ENCODE measurements around the gene ACSS3.

Gene ACSS3

GRCh38 chr12:81229759-81230158, 151.9 kb downstream of the ACSS3 start:
- Histone ChIP-seq H3K27ac (no peak overlapping the region), H3K9ac (no peak overlapping the region), H3K27me3 (no peaks in the 10 kb centered on the region), H3K4me1 (no peaks in the 10 kb centered on the region), H3K9me3 (replicated peaks in 1 of 11) (no peaks in the 10 kb centered on the region), H4K20me1 (no peaks in the 10 kb centered on the region), H3K4me2 (no peak overlapping the region), H3K36me3 (no peaks in the 10 kb centered on the region), H3K4me3 (no peak overlapping the region)
- TF ChIP-seq Cebpa-rat (IDR thresholded peaks at IDR 0.05): no peak

DNA sequence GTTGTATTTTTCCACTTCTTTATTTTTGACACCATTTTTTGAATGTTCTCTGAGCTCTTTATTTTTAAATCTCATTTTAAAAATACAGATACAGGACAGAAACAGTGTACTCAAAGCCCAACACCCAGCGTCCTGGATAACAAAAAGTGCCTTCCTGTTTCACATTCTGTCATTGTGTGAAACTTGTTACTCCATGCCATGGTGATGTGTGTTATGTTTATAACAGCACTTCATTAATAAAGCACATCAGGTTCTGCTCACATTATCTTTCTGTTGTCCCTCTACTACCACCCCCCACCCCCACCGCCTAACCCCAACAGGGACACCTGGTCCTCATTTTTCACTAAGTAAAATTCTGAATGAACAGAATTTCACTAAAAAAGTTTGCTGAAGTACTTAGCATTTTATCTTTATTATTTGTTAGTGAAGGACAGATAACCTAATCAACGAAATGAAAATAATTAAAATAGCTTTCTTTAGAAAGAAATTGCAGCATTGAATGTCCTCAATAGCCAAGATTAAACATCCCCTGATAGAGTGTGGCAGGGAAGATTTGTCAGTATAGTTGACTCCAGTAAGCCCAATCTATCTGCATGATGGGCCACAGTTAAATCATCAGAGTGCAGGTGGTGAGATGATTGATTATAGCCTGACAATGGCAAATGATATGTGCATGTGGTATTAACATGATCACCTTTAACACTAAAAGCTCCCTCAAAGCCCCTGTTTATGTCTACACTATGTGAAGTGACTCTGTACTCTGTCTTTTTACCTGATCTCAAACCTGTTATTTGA, 153.9 kb downstream of the ACSS3 start:
- no peak for TF ChIP-seq Cebpa-rat (IDR thresholded peaks at IDR 0.05)
- Histone ChIP-seq H3K9ac (no peak overlapping the region), H3K4me3 (no peak overlapping the region), H3K9me3 (replicated peaks in 1 of 11) (no peaks in the 10 kb centered on the region), H3K4me2 (no peak overlapping the region), H3K4me1 (no peaks in the 10 kb centered on the region), H3K36me3 (no peaks in the 10 kb centered on the region), H4K20me1 (no peaks in the 10 kb centered on the region), H3K27me3 (no peaks in the 10 kb centered on the region), H3K27ac (no peak overlapping the region)

DNA sequence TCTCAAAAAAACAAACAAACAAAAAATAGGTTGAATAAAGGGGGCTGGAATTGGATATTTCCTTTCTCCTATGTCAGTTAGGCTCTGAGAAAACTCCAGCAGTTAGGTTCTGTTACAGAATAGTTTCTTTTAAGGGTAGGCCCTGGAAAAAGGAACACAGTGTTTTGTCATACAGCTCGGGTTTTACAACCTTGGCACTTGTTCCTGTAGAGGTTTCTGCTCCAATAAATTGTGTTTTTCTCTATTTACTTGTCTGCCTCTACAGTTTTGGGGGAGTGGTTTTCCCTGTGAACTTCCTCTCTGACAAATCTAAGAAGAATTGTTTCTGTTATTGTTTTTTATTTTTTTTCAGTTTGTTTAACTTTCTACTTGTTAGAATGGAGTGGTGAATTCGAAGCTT, 167.6 kb downstream of the ACSS3 start:
- no peak overlapping the region for H3K27ac ChIP-seq
- no peaks in the 10 kb centered on the region for H3K4me1 ChIP-seq
- H3K9me3 ChIP-seq (replicated peaks in 1 of 11): no peaks in the 10 kb centered on the region
- H3K4me3 ChIP-seq: no peak overlapping the region
- no peak for TF ChIP-seq Cebpa-rat (IDR thresholded peaks at IDR 0.05)
- H3K36me3 ChIP-seq: no peaks in the 10 kb centered on the region
- no peak overlapping the region for H3K4me2 ChIP-seq
- no peaks in the 10 kb centered on the region for H3K27me3 ChIP-seq
- H4K20me1 ChIP-seq: no peaks in the 10 kb centered on the region
- H3K9ac ChIP-seq: no peak overlapping the region

- no peak overlapping the region for H3K4me2 ChIP-seq
- no peaks in the 10 kb centered on the region for H3K36me3 ChIP-seq
- no peaks in the 10 kb centered on the region for H3K27me3 ChIP-seq
- H3K4me3 ChIP-seq: no peak overlapping the region
- no peaks in the 10 kb centered on the region for H4K20me1 ChIP-seq
- H3K9me3 ChIP-seq (replicated peaks in 1 of 11): no peaks in the 10 kb centered on the region
- no peak overlapping the region for H3K27ac ChIP-seq
- H3K9ac ChIP-seq: no peak overlapping the region
- no peak for TF ChIP-seq Cebpa-rat (IDR thresholded peaks at IDR 0.05)
- H3K4me1 ChIP-seq: no peaks in the 10 kb centered on the region
Observed at GRCh38 chr12:81245907-81246570, 168.2 kb downstream of the ACSS3 start.

- no peak overlapping the region for H3K4me3 ChIP-seq
- H3K36me3 ChIP-seq: no peaks in the 10 kb centered on the region
- no peaks in the 10 kb centered on the region for H3K27me3 ChIP-seq
- no peak for TF ChIP-seq Cebpa-rat (IDR thresholded peaks at IDR 0.05)
- no peaks in the 10 kb centered on the region for H4K20me1 ChIP-seq
- H3K4me2 ChIP-seq: no peak overlapping the region
- H3K27ac ChIP-seq: no peak overlapping the region
- no peaks in the 10 kb centered on the region for H3K4me1 ChIP-seq
- no peaks in the 10 kb centered on the region for H3K9me3 ChIP-seq (replicated peaks in 1 of 11)
- H3K9ac ChIP-seq: no peak overlapping the region
Observed at GRCh38 chr12:81249976-81250375, 172.1 kb downstream of the ACSS3 start.

GRCh38 chr12:81252228-81252627, 174.3 kb downstream of the ACSS3 start:
- H3K36me3 ChIP-seq: no peaks in the 10 kb centered on the region
- H3K4me3 ChIP-seq: no peak overlapping the region
- no peaks in the 10 kb centered on the region for H3K4me1 ChIP-seq
- no peaks in the 10 kb centered on the region for H3K9me3 ChIP-seq (replicated peaks in 1 of 11)
- no peak overlapping the region for H3K27ac ChIP-seq
- no peak overlapping the region for H3K4me2 ChIP-seq
- H3K9ac ChIP-seq: no peak overlapping the region
- no peaks in the 10 kb centered on the region for H3K27me3 ChIP-seq
- H4K20me1 ChIP-seq: no peaks in the 10 kb centered on the region
- TF ChIP-seq Cebpa-rat (IDR thresholded peaks at IDR 0.05): no peak

DNA sequence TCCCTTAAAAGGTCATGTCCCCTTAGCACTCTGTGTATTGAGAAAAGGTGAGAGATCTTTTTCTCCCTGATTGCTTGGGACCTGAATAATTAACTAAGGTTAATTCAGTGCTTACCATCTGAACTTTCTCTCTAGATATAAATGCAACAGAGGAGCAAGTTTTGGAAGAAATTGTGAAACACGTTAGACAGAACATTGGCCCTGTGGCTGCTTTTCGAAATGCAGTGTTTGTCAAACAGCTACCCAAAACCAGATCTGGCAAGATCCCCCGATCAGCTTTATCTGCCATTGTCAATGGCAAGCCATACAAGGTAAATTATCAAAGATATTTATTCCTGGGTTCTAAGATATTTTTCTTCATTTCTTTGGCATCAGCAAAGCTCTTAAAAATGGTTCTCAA, 175.5 kb downstream of the ACSS3 start:
- H3K27me3 ChIP-seq: no peaks in the 10 kb centered on the region
- H3K36me3 ChIP-seq: no peaks in the 10 kb centered on the region
- H4K20me1 ChIP-seq: no peaks in the 10 kb centered on the region
- no peak overlapping the region for H3K4me2 ChIP-seq
- no peak for TF ChIP-seq Cebpa-rat (IDR thresholded peaks at IDR 0.05)
- no peak overlapping the region for H3K27ac ChIP-seq
- H3K4me3 ChIP-seq: no peak overlapping the region
- H3K9ac ChIP-seq: no peak overlapping the region
- H3K9me3 ChIP-seq (replicated peaks in 1 of 11): no peaks in the 10 kb centered on the region
- no peaks in the 10 kb centered on the region; a peak in 1 of 20 replicates for H3K4me1 ChIP-seq

- no peak overlapping the region for H3K4me2 ChIP-seq
Observed at GRCh38 chr12:81255456-81255855, 177.6 kb downstream of the ACSS3 start.

DNA sequence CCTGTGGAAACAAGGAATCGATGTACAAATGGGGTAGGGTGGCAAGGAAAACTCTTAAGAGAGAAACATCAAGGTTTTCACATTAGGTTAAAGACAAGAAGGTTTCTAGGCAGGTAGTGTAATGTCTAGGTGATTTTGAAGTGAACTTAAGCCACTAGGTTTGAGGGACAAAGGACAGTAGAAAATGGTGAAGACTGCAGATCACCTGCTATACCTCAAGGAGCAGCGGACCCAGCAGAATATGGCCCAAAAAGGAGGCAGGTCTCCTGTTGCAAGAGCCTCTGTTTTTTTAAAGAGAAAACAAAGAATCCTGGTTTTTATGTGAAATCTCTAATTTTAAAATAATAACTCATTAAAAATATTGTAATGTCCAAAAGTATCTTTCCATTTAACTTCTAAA, 178.1 kb downstream of the ACSS3 start:
- Histone ChIP-seq H3K36me3 (no peaks in the 10 kb centered on the region), H3K27ac (no peak overlapping the region), H3K4me1 (no peaks in the 10 kb centered on the region; a peak in 1 of 20 replicates), H3K9ac (no peak overlapping the region), H3K4me2 (no peak overlapping the region), H3K27me3 (no peaks in the 10 kb centered on the region), H3K9me3 (replicated peaks in 1 of 11) (no peaks in the 10 kb centered on the region), H3K4me3 (no peak overlapping the region), H4K20me1 (no peaks in the 10 kb centered on the region)
- TF ChIP-seq Cebpa-rat (IDR thresholded peaks at IDR 0.05): no peak

More at GRCh38 chr12:81255456-81255855, 177.6 kb downstream of the ACSS3 start:
- Histone ChIP-seq H3K27me3 (no peaks in the 10 kb centered on the region), H3K9ac (no peak overlapping the region), H3K36me3 (no peaks in the 10 kb centered on the region), H3K9me3 (replicated peaks in 1 of 11) (no peaks in the 10 kb centered on the region), H3K4me1 (no peaks in the 10 kb centered on the region; a peak in 1 of 20 replicates), H4K20me1 (no peaks in the 10 kb centered on the region), H3K4me3 (no peak overlapping the region), H3K27ac (no peak overlapping the region)
- TF ChIP-seq Cebpa-rat (IDR thresholded peaks at IDR 0.05): no peak
